ENCODE measurements around the gene IRAK1. TPM values are rescaled to one million over a fixed set of nuclear protein-coding genes. Genes with fewer than 3 reads are reported as not detected.

Gene IRAK1
- polyA plus RNA-seq, 1 donor (not counting 4 experiments of a cell fraction or from before 2014, with no cell fraction given) = 41.5 TPM

GRCh38 chrX:153988493-153988892 lies 31.2 kb downstream of the IRAK1 start:
- Histone ChIP-seq H3K4me3 (ENCODE audit: control insufficient read depth in 2 of 3, extremely low read depth in 1 of 3, insufficient read depth in 2 of 3, low read depth in 1 of 3, low read length in 3 of 3) (no peak overlapping the region), H3K27ac (ENCODE audit: control insufficient read depth, insufficient read depth, low read length) (no peak overlapping the region), H3K9me1 (ENCODE audit: control insufficient read depth, extremely low read depth, insufficient read depth, low read length) (no peaks in the 10 kb centered on the region), H3K36me3 (ENCODE audit: control insufficient read depth in 2 of 2, extremely low read depth in 1 of 2, insufficient read depth in 2 of 2, low read length in 2 of 2) (no peaks in the 10 kb centered on the region), H3K9me3 (ENCODE audit: control insufficient read depth, low read depth, low read length) (no peaks in the 10 kb centered on the region), H3K79me2 (ENCODE audit: control insufficient read depth, insufficient read depth, low read length) (no peaks in the 10 kb centered on the region), H3K27me3 (ENCODE audit: control insufficient read depth, extremely low read depth, insufficient read depth, low read length) (no peaks in the 10 kb centered on the region), H3K4me1 (ENCODE audit: control insufficient read depth, extremely low read depth, insufficient read depth, low read length) (peaks cover 4% of the 10 kb centered on the region), H3K4me2 (ENCODE audit: control insufficient read depth, extremely low read depth, insufficient read depth, low read depth, low read length) (no peak overlapping the region), H2AFZ (ENCODE audit: control insufficient read depth, low read length) (no peak overlapping the region), H3K9ac (ENCODE audit: control insufficient read depth, extremely low read depth, insufficient read depth, low read length) (no peak overlapping the region), H4K20me1 (ENCODE audit: control insufficient read depth, extremely low read depth, insufficient read depth, low read length) (no peaks in the 10 kb centered on the region)
- dilution Hi-C loops (cut with MboI; ENCODE audit: extremely low pct_ligation_motif_present, low sequenced_read_pairs) = no loop called here
- DNase-seq (ENCODE audit: low read depth, low spot score) (no peak), FAIRE-seq (no peak)
- TF ChIP-seq, protein P1, sequence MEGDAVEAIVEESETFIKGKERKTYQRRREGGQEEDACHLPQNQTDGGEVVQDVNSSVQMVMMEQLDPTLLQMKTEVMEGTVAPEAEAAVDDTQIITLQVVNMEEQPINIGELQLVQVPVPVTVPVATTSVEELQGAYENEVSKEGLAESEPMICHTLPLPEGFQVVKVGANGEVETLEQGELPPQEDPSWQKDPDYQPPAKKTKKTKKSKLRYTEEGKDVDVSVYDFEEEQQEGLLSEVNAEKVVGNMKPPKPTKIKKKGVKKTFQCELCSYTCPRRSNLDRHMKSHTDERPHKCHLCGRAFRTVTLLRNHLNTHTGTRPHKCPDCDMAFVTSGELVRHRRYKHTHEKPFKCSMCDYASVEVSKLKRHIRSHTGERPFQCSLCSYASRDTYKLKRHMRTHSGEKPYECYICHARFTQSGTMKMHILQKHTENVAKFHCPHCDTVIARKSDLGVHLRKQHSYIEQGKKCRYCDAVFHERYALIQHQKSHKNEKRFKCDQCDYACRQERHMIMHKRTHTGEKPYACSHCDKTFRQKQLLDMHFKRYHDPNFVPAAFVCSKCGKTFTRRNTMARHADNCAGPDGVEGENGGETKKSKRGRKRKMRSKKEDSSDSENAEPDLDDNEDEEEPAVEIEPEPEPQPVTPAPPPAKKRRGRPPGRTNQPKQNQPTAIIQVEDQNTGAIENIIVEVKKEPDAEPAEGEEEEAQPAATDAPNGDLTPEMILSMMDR (optimal IDR thresholded peaks at IDR 0.05 in 1 of 3, IDR thresholded peaks at IDR 0.05 in 1 of 3, conservative IDR thresholded peaks at IDR 0.05 in 1 of 3; ENCODE audit: extremely low read depth in 1 of 3, insufficient read depth in 2 of 3, low read length in 3 of 3) = no peak
- TF ChIP-seq EZH2 (IDR thresholded peaks at IDR 0.05; ENCODE audit: low read length) = no peak

GRCh38 chrX:153984351-153985178 lies 35.1 kb downstream of the IRAK1 start:
- Histone ChIP-seq H3K4me1 (ENCODE audit: control insufficient read depth, extremely low read depth, insufficient read depth, low read length) (peaks cover 4% of the 10 kb centered on the region), H3K27ac (ENCODE audit: control insufficient read depth, insufficient read depth, low read length) (no peak overlapping the region), H2AFZ (ENCODE audit: control insufficient read depth, low read length) (no peak overlapping the region), H3K4me3 (ENCODE audit: control insufficient read depth in 2 of 3, extremely low read depth in 1 of 3, insufficient read depth in 2 of 3, low read depth in 1 of 3, low read length in 3 of 3) (no peak overlapping the region), H3K4me2 (ENCODE audit: control insufficient read depth, extremely low read depth, insufficient read depth, low read depth, low read length) (no peak overlapping the region), H4K20me1 (ENCODE audit: control insufficient read depth, extremely low read depth, insufficient read depth, low read length) (no peaks in the 10 kb centered on the region), H3K9me3 (ENCODE audit: control insufficient read depth, low read depth, low read length) (no peaks in the 10 kb centered on the region), H3K36me3 (ENCODE audit: control insufficient read depth in 2 of 2, extremely low read depth in 1 of 2, insufficient read depth in 2 of 2, low read length in 2 of 2) (no peaks in the 10 kb centered on the region), H3K9ac (ENCODE audit: control insufficient read depth, extremely low read depth, insufficient read depth, low read length) (no peak overlapping the region), H3K9me1 (ENCODE audit: control insufficient read depth, extremely low read depth, insufficient read depth, low read length) (no peaks in the 10 kb centered on the region), H3K27me3 (ENCODE audit: control insufficient read depth, extremely low read depth, insufficient read depth, low read length) (peaks cover 3% of the 10 kb centered on the region), H3K79me2 (ENCODE audit: control insufficient read depth, insufficient read depth, low read length) (no peaks in the 10 kb centered on the region)
- FAIRE-seq (no peak), DNase-seq (ENCODE audit: low read depth, low spot score) (no peak)
- TF ChIP-seq, protein P1 (optimal IDR thresholded peaks at IDR 0.05 in 1 of 3, IDR thresholded peaks at IDR 0.05 in 1 of 3, conservative IDR thresholded peaks at IDR 0.05 in 1 of 3; ENCODE audit: extremely low read depth in 1 of 3, insufficient read depth in 2 of 3, low read length in 3 of 3) = no peak
- TF ChIP-seq EZH2 (IDR thresholded peaks at IDR 0.05; ENCODE audit: low read length) = no peak
- dilution Hi-C loops (cut with MboI; ENCODE audit: extremely low pct_ligation_motif_present, low sequenced_read_pairs) = no loop called here

All from keratinocyte (primary cell).